Measurements from ENCODE around the gene PHF13. TPM values are rescaled to one million over a fixed set of nuclear protein-coding genes. Genes with fewer than 3 reads are reported as not detected.

The PHF13 gene
- total and polyA plus RNA-seq, 8 donors, result 4.0 to 8.3 (median 4.8) TPM

- H3K36me3 ChIP-seq, result no peaks in the 10 kb centered on the region
- no peak overlapping the region for H3K4me3 ChIP-seq
- DNase-seq, result no peak
- H3K9me3 ChIP-seq, result no peaks in the 10 kb centered on the region
- ATAC-seq, result no peak
- no peak for TF ChIP-seq CTCF (IDR thresholded peaks at IDR 0.05)
- H3K4me1 ChIP-seq, result peaks cover 0 to under 1% (median 0%) of the 10 kb centered on the region in 3 donors
- FAIRE-seq, result no peak
- H3K27ac ChIP-seq, result no peak overlapping the region
- H3K27me3 ChIP-seq, result no peaks in the 10 kb centered on the region
- intact Hi-C loops (cut with DNase I), result no loop called here
- 72 to 79% methylated on average over 8 of the region's 8 CpGs for WGBS, 2 donors
Observed at GRCh38 chr1:6574025-6574620, 39.4 kb upstream of the PHF13 start.

- intact Hi-C loops (cut with DNase I), result no loop called here
- FAIRE-seq (no peak), DNase-seq (no peak)
Observed at GRCh38 chr1:6574818-6575217, 38.7 kb upstream of the PHF13 start.

GRCh38 chr1:6577831-6578525, 35.6 kb upstream of the PHF13 start:
- TF ChIP-seq CTCF (IDR thresholded peaks at IDR 0.05), result no peak
- H3K9me3 ChIP-seq, result no peaks in the 10 kb centered on the region
- peaks cover 19 to 21% (median 21%) of the 10 kb centered on the region in 3 donors for H3K4me1 ChIP-seq
- FAIRE-seq, result no peak
- no peaks in the 10 kb centered on the region for H3K36me3 ChIP-seq
- H3K27me3 ChIP-seq, result no peaks in the 10 kb centered on the region
- DNase-seq, result no peak
- no peak for ATAC-seq
- intact Hi-C loops (cut with DNase I), result no loop called here
- no peak overlapping the region for H3K4me3 ChIP-seq
- WGBS, 2 donors, result 74 to 88% methylated on average over 6 of the region's 6 CpGs
- no peak overlapping the region for H3K27ac ChIP-seq

More at GRCh38 chr1:6574818-6575217, 38.7 kb upstream of the PHF13 start:
- H3K9me3 ChIP-seq, result no peaks in the 10 kb centered on the region
- peaks cover 0 to 5% (median 0%) of the 10 kb centered on the region in 3 donors for H3K4me1 ChIP-seq
- TF ChIP-seq CTCF (IDR thresholded peaks at IDR 0.05), result no peak
- no peaks in the 10 kb centered on the region for H3K36me3 ChIP-seq
- no peak for ATAC-seq
- H3K27ac ChIP-seq, result no peak overlapping the region
- no peak overlapping the region for H3K4me3 ChIP-seq
- WGBS, 2 donors, result 69 to 81% methylated on average over 14 of the region's 14 CpGs
- no peaks in the 10 kb centered on the region for H3K27me3 ChIP-seq

- Histone ChIP-seq H3K27me3 (no peaks in the 10 kb centered on the region), H3K27ac (peak overlapping the region; percentile 85 to 93 (median 90)), H3K36me3 (no peaks in the 10 kb centered on the region), H3K9me3 (no peaks in the 10 kb centered on the region), H3K4me1 (peaks cover 19 to 21% (median 21%) of the 10 kb centered on the region in 3 donors), H3K4me3 (peak overlapping the region in 2 of 4 donors; percentile 78 to 89)
- FAIRE-seq, result no peak
- no peak for TF ChIP-seq CTCF (IDR thresholded peaks at IDR 0.05)
- WGBS, 2 donors, result 83 to 88% methylated on average over 14 of the region's 14 CpGs
- ATAC-seq, result no peak
- DNase-seq, result peak in 2 of 6 donors; percentile 31 to 64
- intact Hi-C loops (cut with DNase I), result no loop called here
Observed at GRCh38 chr1:6578624-6579373, 34.7 kb upstream of the PHF13 start.
